ENCODE measurements around the gene CRISPLD2. TPM values are rescaled to one million over a fixed set of nuclear protein-coding genes. Genes with fewer than 3 reads are reported as not detected.

Gene CRISPLD2
- total and polyA plus RNA-seq, 10 of the 15 experiments (the other 5 are each of a cell fraction or from before 2014, with no cell fraction given): 0.03 to 0.30 (median 0.08) TPM; not detected in 5

GRCh38 chr16:84914273-84914672 is 94.5 kb downstream of the CRISPLD2 start:
- Histone ChIP-seq H3K9me3 (replicated peaks; ENCODE audit: control insufficient read depth, insufficient read depth, low read length) (no peaks in the 10 kb centered on the region), H3K4me1 (ENCODE audit: control insufficient read depth, insufficient read depth, low read length) (no peaks in the 10 kb centered on the region), H3K27ac (ENCODE audit: control insufficient read depth, insufficient read depth) (no peak overlapping the region), H3K4me2 (ENCODE audit: control insufficient read depth, insufficient read depth) (no peak overlapping the region), H3K36me3 (ENCODE audit: control insufficient read depth in 2 of 2, insufficient read depth in 2 of 2, low read length in 1 of 2) (no peaks in the 10 kb centered on the region), H3K9ac (ENCODE audit: control insufficient read depth, insufficient read depth, low read length) (no peak overlapping the region), H3K27me3 (replicated peaks in 1 of 2; ENCODE audit: control insufficient read depth in 2 of 2, insufficient read depth in 2 of 2, low read length in 1 of 2) (peaks cover 3% of the 10 kb centered on the region in 2 experiments; a peak in 3 of 4 replicates), H3K4me3 (no peak overlapping the region), H2AFZ (ENCODE audit: control insufficient read depth, low read depth, low read length) (no peak overlapping the region), H4K20me1 (ENCODE audit: control insufficient read depth, insufficient read depth) (no peaks in the 10 kb centered on the region), H3K79me2 (ENCODE audit: control insufficient read depth, insufficient read depth, low read length) (no peaks in the 10 kb centered on the region)
- ChIA-PET CTCF (no interaction called here), RAD21 (ENCODE audit: unreplicated experiment) (no interaction called here), SMC1A (ENCODE audit: uncharacterized antibody, unreplicated experiment) (no interaction called here), POLR2A (no interaction called here)
- in situ Hi-C loops (cut with MboI) (no loop called here), intact Hi-C loops (cut with micrococcal nuclease; ENCODE audit: unreplicated experiment) (no loop called here)
- BruUV-seq (replicated peaks): no TSS peak
- no peak for FAIRE-seq
- TF ChIP-seq HDAC6 (IDR thresholded peaks at IDR 0.05; ENCODE audit: unreplicated experiment) (no peak), NFXL1 (IDR thresholded peaks at IDR 0.05; ENCODE audit: borderline replicate concordance) (no peak), SIN3A (IDR thresholded peaks at IDR 0.05; ENCODE audit: low read depth, low read length) (no peak), FOS (IDR thresholded peaks at IDR 0.05; ENCODE audit: borderline replicate concordance, extremely low read depth, insufficient read length) (no peak), EZH2 (IDR thresholded peaks at IDR 0.05; ENCODE audit: borderline replicate concordance, control insufficient read depth, low read depth, low read length) (no peak), MYC (IDR thresholded peaks at IDR 0.05; ENCODE audit: insufficient read depth, insufficient read length, insufficient replicate concordance, low read length, severe bottlenecking) (no peak), ZZZ3 (IDR thresholded peaks at IDR 0.05; ENCODE audit: control insufficient read depth, insufficient read length, low read depth) (no peak), PRDM15 (CRISPR knock-in tag; IDR thresholded peaks at IDR 0.05) (no peak), E4F1 (IDR thresholded peaks at IDR 0.05; ENCODE audit: borderline replicate concordance, partially characterized antibody) (no peak), PKNOX1 (IDR thresholded peaks at IDR 0.05) (no peak), SMARCA5 (IDR thresholded peaks at IDR 0.05) (no peak), BMI1 (IDR thresholded peaks at IDR 0.05; ENCODE audit: borderline replicate concordance) (no peak), TARDBP (IDR thresholded peaks at IDR 0.05; ENCODE audit: borderline replicate concordance) (no peak), POLR2A (IDR thresholded peaks at IDR 0.05; ENCODE audit: low read depth, low read length) (no peak), POU2F2 (IDR thresholded peaks at IDR 0.05; ENCODE audit: borderline replicate concordance, low read depth, low read length) (no peak), BACH1 (IDR thresholded peaks at IDR 0.05; ENCODE audit: borderline replicate concordance) (no peak), CHD1 (IDR thresholded peaks at IDR 0.05; ENCODE audit: low read depth, low read length) (no peak), NR2F1 (conservative IDR thresholded peaks at IDR 0.05) (no peak)
- DNase-seq (ENCODE audit: low read depth, low spot score): no peak
- 45% methylated on average over 5 of the region's 5 CpGs for WGBS (ENCODE audit: insufficient coverage, insufficient replicate concordance, low lambda C conversion rate, missing lambda C conversion rate)
- ATAC-seq: no peak

Measured in GM12878 (cell line).